ENCODE results near the gene BAX.
"Not testable (repeated sequence)": the region's sequence is repeated elsewhere in the genome, so short reads cannot be mapped to it uniquely, and the experiment has no call there.

Gene BAX

GRCh38 chr19:48954595-48955307, at the start of gene BAX:
Gene BAX (plus strand): TSS chr19:48954875. CDS start chr19:48954929, 54 bp downstream.
- peak; percentile 98 for DNase-seq

- no peak for DNase-seq
Observed at GRCh38 chr19:48905664-48906063, 49.0 kb upstream of the BAX start.

- DNase-seq, result no peak
Observed at GRCh38 chr19:48906324-48906723, 48.4 kb upstream of the BAX start.

- no peak for DNase-seq
Observed at GRCh38 chr19:48907671-48908070, 47.0 kb upstream of the BAX start.

GRCh38 chr19:48909424-48910077, 45.1 kb upstream of the BAX start:
- not testable (repeated sequence) for DNase-seq

GRCh38 chr19:48910803-48911202, 43.9 kb upstream of the BAX start:
- DNase-seq, result no peak

- DNase-seq, result no peak
Observed at GRCh38 chr19:48913114-48913889, 41.4 kb upstream of the BAX start.

- no peak for DNase-seq
Observed at GRCh38 chr19:48914181-48914580, 40.5 kb upstream of the BAX start.

- no peak for DNase-seq
Observed at GRCh38 chr19:48915757-48916156, 38.9 kb upstream of the BAX start.

- DNase-seq, result no peak
Observed at GRCh38 chr19:48918071-48918470, 36.6 kb upstream of the BAX start.

- peak; percentile 3 for DNase-seq
Observed at GRCh38 chr19:48918801-48919247, 35.9 kb upstream of the BAX start.

GRCh38 chr19:48919271-48919670, 35.4 kb upstream of the BAX start:
- DNase-seq, result not testable (repeated sequence)

GRCh38 chr19:48920949-48921348, 33.7 kb upstream of the BAX start:
- DNase-seq, result no peak

- no peak for DNase-seq
Observed at GRCh38 chr19:48921721-48922500, 32.8 kb upstream of the BAX start.

- DNase-seq, result no peak
Observed at GRCh38 chr19:48922548-48923490, 31.9 kb upstream of the BAX start.

- DNase-seq, result no peak
Observed at GRCh38 chr19:48925240-48925843, 29.3 kb upstream of the BAX start.

GRCh38 chr19:48925890-48926289, 28.8 kb upstream of the BAX start:
- not testable (repeated sequence) for DNase-seq

GRCh38 chr19:48926909-48927308, 27.8 kb upstream of the BAX start:
- no peak for DNase-seq

GRCh38 chr19:48927692-48928091, 27.0 kb upstream of the BAX start:
- not testable (repeated sequence) for DNase-seq

GRCh38 chr19:48928164-48929025, 26.3 kb upstream of the BAX start:
- DNase-seq, result no peak
